H9 (cell line): Measurements from ENCODE around the gene TMEM198. TPM values are rescaled to one million over a fixed set of nuclear protein-coding genes. Genes with fewer than 3 reads are reported as not detected.

Experiments
- DNase-seq: peaks from one replicate; pipeline ENCODE4 v3.0.0-alpha.2; 2017
- H2AFZ ChIP-seq: one replicate; pipeline ENCODE4 v1.6.1; 2013; ENCODE audit warnings: mild to moderate bottlenecking, low read length, control low read depth, moderate library complexity
- H2AK5ac ChIP-seq: 2 replicates; pipeline ENCODE4 v1.6.1; 2013; ENCODE audit warnings: low read length, control low read depth, mixed read lengths; ENCODE audit not compliant: insufficient read length
- H2BK120ac ChIP-seq: one replicate; pipeline ENCODE4 v1.6.1; 2013; ENCODE audit warnings: low read depth, mild to moderate bottlenecking, low read length, control low read depth, inconsistent platforms; ENCODE audit not compliant: poor library complexity, severe bottlenecking
- H2BK12ac ChIP-seq: 2 replicates; pipeline ENCODE4 v1.6.1; 2013; ENCODE audit warnings: low read length, control low read depth, mixed read lengths, low read depth; ENCODE audit not compliant: insufficient read length
- H2BK15ac ChIP-seq: 2 replicates; pipeline ENCODE4 v1.6.1; 2013; ENCODE audit warnings: low read depth, low read length, control low read depth
- H2BK20ac ChIP-seq: one replicate; pipeline ENCODE4 v1.6.1; 2013; ENCODE audit warnings: low read depth, mild to moderate bottlenecking, low read length, control low read depth, inconsistent platforms; ENCODE audit not compliant: poor library complexity, severe bottlenecking
- H2BK5ac ChIP-seq: 2 replicates; pipeline ENCODE4 v1.6.1; 2013; ENCODE audit warnings: low read length, control low read depth, mixed read lengths; ENCODE audit not compliant: insufficient read length
- H3K14ac ChIP-seq: 2 replicates; pipeline ENCODE4 v1.6.1; 2013; ENCODE audit warnings: low read length, control low read depth; ENCODE audit not compliant: insufficient read depth
- H3K18ac ChIP-seq: 2 replicates; pipeline ENCODE4 v1.6.1; 2013; ENCODE audit warnings: low read depth, mild to moderate bottlenecking, mixed read lengths, low read length, control low read depth; ENCODE audit not compliant: insufficient read length
- H3K23ac ChIP-seq: 2 replicates; pipeline ENCODE4 v1.6.1; 2013; ENCODE audit warnings: low read length, control low read depth, mixed read lengths, low read depth; ENCODE audit not compliant: insufficient read length
- H3K23me2 ChIP-seq: 2 replicates; pipeline ENCODE4 v1.6.1; 2013; ENCODE audit warnings: low read depth, mild to moderate bottlenecking, mixed read lengths, low read length, control low read depth; ENCODE audit not compliant: insufficient read length, poor library complexity, severe bottlenecking
- H3K27ac ChIP-seq: 2 replicates; pipeline ENCODE4 v1.5.1; 2013; ENCODE audit warnings: low read length, control low read depth, mixed read lengths, low read depth; ENCODE audit not compliant: insufficient read length
- H3K27me3 ChIP-seq: 2 replicates; pipeline ENCODE4 v1.6.1; 2013; ENCODE audit warnings: low read length, control low read depth, inconsistent platforms; ENCODE audit not compliant: insufficient read depth
- H3K4ac ChIP-seq: 2 replicates; pipeline ENCODE4 v1.6.1; 2013; ENCODE audit warnings: low read depth, mild to moderate bottlenecking, control low read depth, inconsistent platforms, low read length, moderate library complexity
- H3K4me1 ChIP-seq: 2 replicates; pipeline ENCODE4 v1.6.1; 2013; ENCODE audit warnings: low read length, control low read depth, inconsistent platforms; ENCODE audit not compliant: insufficient read depth
- H3K4me2 ChIP-seq: 2 replicates; pipeline ENCODE4 v1.6.1; 2013; ENCODE audit warnings: low read length, control low read depth, mixed read lengths; ENCODE audit not compliant: insufficient read length, insufficient read depth
- H3K56ac ChIP-seq: 2 replicates; pipeline ENCODE4 v1.6.1; 2013; ENCODE audit warnings: low read depth, mild to moderate bottlenecking, mixed read lengths, low read length, control low read depth; ENCODE audit not compliant: insufficient read length
- H3K79me1 ChIP-seq: 2 replicates; pipeline ENCODE4 v1.6.1; 2013; ENCODE audit warnings: low read depth, mild to moderate bottlenecking, moderate library complexity, low read length, control low read depth, inconsistent platforms; ENCODE audit not compliant: insufficient read depth, poor library complexity, severe bottlenecking
- H3K79me2 ChIP-seq: 2 replicates; pipeline ENCODE4 v1.6.1; 2013; ENCODE audit warnings: low read length, control low read depth, inconsistent platforms; ENCODE audit not compliant: insufficient read depth
- H3K9ac ChIP-seq: 2 replicates; pipeline ENCODE4 v1.6.1; 2013; ENCODE audit warnings: low read length, control low read depth, mixed read lengths; ENCODE audit not compliant: insufficient read length; ENCODE audit errors: extremely low read depth
- H3K9me3 ChIP-seq: one replicate; pipeline ENCODE4 v1.6.1; 2013; ENCODE audit warnings: low read depth, low read length, inconsistent platforms; ENCODE audit not compliant: control insufficient read depth
- H3T11ph ChIP-seq: one replicate; pipeline ENCODE4 v1.6.1; 2013; ENCODE audit warnings: mild to moderate bottlenecking, low read length, control low read depth, inconsistent platforms
- H4K20me1 ChIP-seq: one replicate; pipeline ENCODE4 v1.6.1; 2013; ENCODE audit not compliant: control insufficient read depth, insufficient read length, insufficient read depth
- H4K5ac ChIP-seq: 2 replicates; pipeline ENCODE4 v1.6.1; 2013; ENCODE audit warnings: low read depth, mild to moderate bottlenecking, mixed read lengths, low read length, control low read depth; ENCODE audit not compliant: insufficient read length
- H4K8ac ChIP-seq: replicated peaks from 2 replicates; pipeline ENCODE4 v1.6.1; 2013; ENCODE audit warnings: low read length, control low read depth, mixed read lengths, low read depth; ENCODE audit not compliant: insufficient read length
- H4K91ac ChIP-seq: 2 replicates; pipeline ENCODE4 v1.6.1; 2013; ENCODE audit warnings: low read depth, mild to moderate bottlenecking, moderate library complexity, mixed read lengths, low read length, control low read depth; ENCODE audit not compliant: insufficient read length
- H3K27ac Mint-ChIP-seq, 3 experiments: 2 replicates in 2 of 3; 3 replicates in 1 of 3; pipeline ENCODE4 v1.8.0; 2020 to 2021; ENCODE audit warnings: mixed read lengths in 3 of 3, mild to moderate bottlenecking in 1 of 3, moderate library complexity in 1 of 3
- H3K27me3 Mint-ChIP-seq: 2 replicates; pipeline ENCODE4 v1.8.0; 2021; ENCODE audit warnings: low read depth, mild to moderate bottlenecking, moderate library complexity, mixed read lengths
- H3K36me3 Mint-ChIP-seq, 3 experiments: 2 replicates in 2 of 3; 3 replicates in 1 of 3; pipeline ENCODE4 v1.8.0; 2020 to 2021; ENCODE audit warnings: low read depth in 3 of 3, mixed read lengths in 3 of 3; ENCODE audit not compliant: insufficient read depth in 1 of 3
- H3K4me1 Mint-ChIP-seq, 2 experiments: 2 replicates each; pipeline ENCODE4 v1.8.0; 2020; ENCODE audit warnings: mixed read lengths in 2 of 2
- H3K4me3 Mint-ChIP-seq, 2 experiments: 2 replicates in 1 of 2; 3 replicates in 1 of 2; pipeline ENCODE4 v1.8.0; 2020 to 2021; ENCODE audit warnings: mild to moderate bottlenecking in 2 of 2, mixed read lengths in 2 of 2, moderate library complexity in 1 of 2
- H3K9me3 Mint-ChIP-seq, 2 experiments: 2 replicates in 1 of 2; 3 replicates in 1 of 2; pipeline ENCODE4 v1.8.0; 2020; ENCODE audit warnings: mild to moderate bottlenecking in 2 of 2, mixed read lengths in 2 of 2, moderate library complexity in 1 of 2
- WGBS: extraction: QIAGEN DNeasy Blood & Tissue Kit; methylation state at CpG from one replicate; pipeline ENCODE4 v1.1.7; 2013; ENCODE audit warnings: missing lambda C conversion rate, low lambda C conversion rate, mixed read lengths; ENCODE audit not compliant: insufficient read length; ENCODE audit errors: extremely low coverage; 5-methylcytosine and 5-hydroxymethylcytosine counted together
- total RNA-seq: library from RNA; stranded (reverse); gene quantifications from 2 replicates; pipeline ENCODE4 v1.2.1, GENCODE V29; 2021
- TF ChIP-seq, protein P1 (sequence below): fragments of 200-600 bp; sonication (generic); conservative IDR thresholded peaks from 3 replicates; pipeline ENCODE4 v1.8.0; 2021; ENCODE audit warnings: antibody characterized with exemption, mild to moderate bottlenecking

Gene TMEM198
- total RNA-seq, 1 experiment from 2014 or later = 7.7 TPM

GRCh38 chr2:219508444-219508734, 35.4 kb upstream of the TMEM198 start:
- no CpG with 5 or more reads among the region's 4 CpGs for WGBS
- H3K4me2 ChIP-seq = no peak overlapping the region
- no peak overlapping the region for H3K27ac ChIP-seq

More at GRCh38 chr2:219508444-219508734, 35.4 kb upstream of the TMEM198 start:
- no peaks in the 10 kb centered on the region; a peak in 2 of 5 replicates for H3K9me3 Mint-ChIP-seq
- H3K79me1 ChIP-seq = no peaks in the 10 kb centered on the region
- no peaks in the 10 kb centered on the region for H3K79me2 ChIP-seq
- H2BK20ac ChIP-seq = no peak overlapping the region
- no peak overlapping the region for H3K4me3 Mint-ChIP-seq
- no peak overlapping the region for H3T11ph ChIP-seq
- no peak overlapping the region for H4K8ac ChIP-seq
- no peak overlapping the region for H3K4ac ChIP-seq
- peaks cover 2% of the 10 kb centered on the region; the same call in 1 of the 2 replicates for H3K27me3 ChIP-seq
- H3K14ac ChIP-seq = no peak overlapping the region
- peaks cover 36% of the 10 kb centered on the region for H3K27me3 Mint-ChIP-seq
- H2BK15ac ChIP-seq = no peak overlapping the region
- H2BK120ac ChIP-seq = no peak overlapping the region
- H4K5ac ChIP-seq = no peak overlapping the region
- no peak overlapping the region for H2BK5ac ChIP-seq
- peaks cover 4% of the 10 kb centered on the region for H3K23me2 ChIP-seq
- no peak overlapping the region for H3K18ac ChIP-seq
- no peak overlapping the region for H2AFZ ChIP-seq
- H2BK12ac ChIP-seq = no peak overlapping the region
- H4K20me1 ChIP-seq = no peaks in the 10 kb centered on the region
- H3K4me1 ChIP-seq = peaks cover 13% of the 10 kb centered on the region; the same call in 1 of the 2 replicates
- H4K91ac ChIP-seq = no peak overlapping the region
- DNase-seq = no peak
- no peak overlapping the region; a peak in 1 of 7 replicates for H3K27ac Mint-ChIP-seq
- TF ChIP-seq, protein P1, sequence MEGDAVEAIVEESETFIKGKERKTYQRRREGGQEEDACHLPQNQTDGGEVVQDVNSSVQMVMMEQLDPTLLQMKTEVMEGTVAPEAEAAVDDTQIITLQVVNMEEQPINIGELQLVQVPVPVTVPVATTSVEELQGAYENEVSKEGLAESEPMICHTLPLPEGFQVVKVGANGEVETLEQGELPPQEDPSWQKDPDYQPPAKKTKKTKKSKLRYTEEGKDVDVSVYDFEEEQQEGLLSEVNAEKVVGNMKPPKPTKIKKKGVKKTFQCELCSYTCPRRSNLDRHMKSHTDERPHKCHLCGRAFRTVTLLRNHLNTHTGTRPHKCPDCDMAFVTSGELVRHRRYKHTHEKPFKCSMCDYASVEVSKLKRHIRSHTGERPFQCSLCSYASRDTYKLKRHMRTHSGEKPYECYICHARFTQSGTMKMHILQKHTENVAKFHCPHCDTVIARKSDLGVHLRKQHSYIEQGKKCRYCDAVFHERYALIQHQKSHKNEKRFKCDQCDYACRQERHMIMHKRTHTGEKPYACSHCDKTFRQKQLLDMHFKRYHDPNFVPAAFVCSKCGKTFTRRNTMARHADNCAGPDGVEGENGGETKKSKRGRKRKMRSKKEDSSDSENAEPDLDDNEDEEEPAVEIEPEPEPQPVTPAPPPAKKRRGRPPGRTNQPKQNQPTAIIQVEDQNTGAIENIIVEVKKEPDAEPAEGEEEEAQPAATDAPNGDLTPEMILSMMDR = no peak
- no peak overlapping the region for H2AK5ac ChIP-seq
- H3K36me3 Mint-ChIP-seq = peaks cover 13 to 19% (median 16%) of the 10 kb centered on the region in 3 experiments; a peak in 6 of 7 replicates
- no peaks in the 10 kb centered on the region for H3K9me3 ChIP-seq
- H3K56ac ChIP-seq = no peak overlapping the region
- no peak overlapping the region for H3K9ac ChIP-seq
- H3K4me1 Mint-ChIP-seq = peaks cover 56 to 68% of the 10 kb centered on the region in 2 experiments
- no peak overlapping the region for H3K23ac ChIP-seq
